ENCODE data around the gene GSTM5.

The GSTM5 gene

DNA sequence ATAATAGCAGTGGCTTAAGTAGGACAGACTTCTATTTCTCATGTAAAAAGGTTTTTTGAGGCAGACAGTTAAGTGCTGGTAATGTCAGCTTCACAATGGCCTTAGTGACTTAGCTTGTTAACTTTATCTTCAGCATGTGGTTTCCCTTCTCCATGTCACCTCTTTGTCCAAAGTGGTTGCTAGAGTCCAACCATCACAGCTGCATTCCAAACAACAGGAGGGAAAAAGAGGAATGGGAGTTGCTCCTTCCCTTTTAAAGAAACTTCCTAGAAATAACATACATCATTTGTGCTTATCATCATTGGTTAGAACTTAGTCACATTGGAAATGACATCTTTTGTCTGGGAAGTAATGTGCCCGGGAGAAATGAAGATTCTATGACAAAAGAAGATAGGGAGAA lies 9.9 kb downstream of the GSTM5 start:
- no peak for DNase-seq (ENCODE audit: low read depth)
- H3K4me3 ChIP-seq (ENCODE audit: low read depth, low read length) = no peak overlapping the region
- TF ChIP-seq, protein P1, sequence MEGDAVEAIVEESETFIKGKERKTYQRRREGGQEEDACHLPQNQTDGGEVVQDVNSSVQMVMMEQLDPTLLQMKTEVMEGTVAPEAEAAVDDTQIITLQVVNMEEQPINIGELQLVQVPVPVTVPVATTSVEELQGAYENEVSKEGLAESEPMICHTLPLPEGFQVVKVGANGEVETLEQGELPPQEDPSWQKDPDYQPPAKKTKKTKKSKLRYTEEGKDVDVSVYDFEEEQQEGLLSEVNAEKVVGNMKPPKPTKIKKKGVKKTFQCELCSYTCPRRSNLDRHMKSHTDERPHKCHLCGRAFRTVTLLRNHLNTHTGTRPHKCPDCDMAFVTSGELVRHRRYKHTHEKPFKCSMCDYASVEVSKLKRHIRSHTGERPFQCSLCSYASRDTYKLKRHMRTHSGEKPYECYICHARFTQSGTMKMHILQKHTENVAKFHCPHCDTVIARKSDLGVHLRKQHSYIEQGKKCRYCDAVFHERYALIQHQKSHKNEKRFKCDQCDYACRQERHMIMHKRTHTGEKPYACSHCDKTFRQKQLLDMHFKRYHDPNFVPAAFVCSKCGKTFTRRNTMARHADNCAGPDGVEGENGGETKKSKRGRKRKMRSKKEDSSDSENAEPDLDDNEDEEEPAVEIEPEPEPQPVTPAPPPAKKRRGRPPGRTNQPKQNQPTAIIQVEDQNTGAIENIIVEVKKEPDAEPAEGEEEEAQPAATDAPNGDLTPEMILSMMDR (IDR thresholded peaks at IDR 0.05; ENCODE audit: low read depth, low read length, missing control alignments) = no peak

DNA sequence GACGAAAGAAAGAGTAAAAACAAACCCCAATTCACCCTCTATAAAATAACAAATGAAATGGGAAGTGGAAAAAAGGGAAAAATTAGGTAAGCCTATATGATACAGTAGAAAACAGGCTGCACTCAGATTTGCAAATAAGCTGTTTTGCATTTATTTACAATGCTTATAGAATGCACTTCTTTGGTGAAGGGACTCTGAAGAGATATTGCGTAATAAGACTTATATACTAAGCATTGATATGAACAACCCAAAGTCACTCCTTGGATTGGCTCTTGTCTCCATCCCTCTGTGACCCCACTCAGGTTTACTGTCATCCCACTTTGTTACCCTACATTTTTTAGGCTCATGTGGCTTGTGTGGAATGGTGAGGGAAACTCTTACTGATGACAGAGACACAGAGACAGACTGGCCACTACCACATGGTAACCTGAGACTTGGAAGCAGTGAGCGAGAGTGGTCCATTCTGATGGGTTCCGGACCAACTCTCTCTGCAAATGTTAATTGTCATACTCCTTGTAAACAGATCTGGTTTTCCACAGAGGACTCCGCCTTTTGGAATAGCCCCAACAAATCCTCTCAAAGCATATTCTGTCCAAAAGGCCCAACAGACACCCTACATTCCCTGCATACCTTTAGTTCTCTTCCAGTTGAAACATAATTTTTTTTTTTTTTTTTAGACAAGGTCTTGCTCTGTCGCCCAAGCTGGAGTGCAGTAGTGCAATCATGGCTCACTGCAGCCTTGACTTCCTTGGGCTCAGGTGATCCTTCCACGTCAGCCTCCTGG lies 11.0 kb downstream of the GSTM5 start:
- H3K4me3 ChIP-seq (ENCODE audit: low read depth, low read length) = no peak overlapping the region
- TF ChIP-seq, protein P1 (IDR thresholded peaks at IDR 0.05; ENCODE audit: low read depth, low read length, missing control alignments) = no peak
- DNase-seq (ENCODE audit: low read depth) = no peak

DNA sequence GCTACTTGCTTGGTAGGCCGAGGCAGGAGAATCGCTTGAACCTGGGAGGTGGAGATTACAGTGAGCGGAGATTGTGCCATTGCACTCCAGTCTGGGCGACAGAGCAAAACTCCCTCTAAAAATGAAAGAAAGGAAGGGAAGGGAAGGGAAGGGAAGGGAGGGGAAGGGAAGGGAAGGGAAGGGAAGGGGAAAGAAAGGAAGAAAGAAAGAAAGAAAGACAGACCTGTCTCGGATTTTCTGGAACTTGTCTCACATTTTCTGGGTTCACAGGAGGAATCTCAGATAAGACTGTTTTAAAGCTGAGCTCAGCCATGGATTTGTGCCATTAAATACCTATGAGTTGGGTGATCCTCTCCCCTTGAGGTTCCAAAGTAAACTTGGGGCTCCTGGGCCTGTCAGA lies 12.9 kb downstream of the GSTM5 start:
- TF ChIP-seq, protein P1 (IDR thresholded peaks at IDR 0.05; ENCODE audit: low read depth, low read length, missing control alignments) = no peak
- H3K4me3 ChIP-seq (ENCODE audit: low read depth, low read length) = no peak overlapping the region
- DNase-seq (ENCODE audit: low read depth) = no peak

DNA sequence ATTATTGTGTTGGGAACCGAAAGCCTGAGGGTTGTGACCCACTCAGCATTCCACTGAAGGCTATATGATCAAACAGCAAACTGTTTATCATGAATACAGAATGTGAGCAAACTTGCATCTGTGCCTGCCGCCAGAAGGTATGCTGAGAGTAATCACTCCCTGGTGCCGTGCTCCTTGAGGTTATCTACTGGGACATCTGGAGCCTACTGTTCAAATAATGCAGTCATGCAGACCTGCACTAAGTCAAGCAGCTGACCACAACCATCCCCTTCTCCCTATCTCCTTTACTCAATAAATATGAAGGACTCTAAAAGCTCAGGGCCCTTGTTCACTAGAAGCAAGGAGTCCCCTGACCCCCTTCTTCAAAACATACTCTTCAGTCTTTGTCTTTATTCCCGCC lies 13.5 kb downstream of the GSTM5 start:
- no peak overlapping the region for H3K4me3 ChIP-seq (ENCODE audit: low read depth, low read length)
- TF ChIP-seq, protein P1 (IDR thresholded peaks at IDR 0.05; ENCODE audit: low read depth, low read length, missing control alignments) = no peak
- no peak for DNase-seq (ENCODE audit: low read depth)

DNA sequence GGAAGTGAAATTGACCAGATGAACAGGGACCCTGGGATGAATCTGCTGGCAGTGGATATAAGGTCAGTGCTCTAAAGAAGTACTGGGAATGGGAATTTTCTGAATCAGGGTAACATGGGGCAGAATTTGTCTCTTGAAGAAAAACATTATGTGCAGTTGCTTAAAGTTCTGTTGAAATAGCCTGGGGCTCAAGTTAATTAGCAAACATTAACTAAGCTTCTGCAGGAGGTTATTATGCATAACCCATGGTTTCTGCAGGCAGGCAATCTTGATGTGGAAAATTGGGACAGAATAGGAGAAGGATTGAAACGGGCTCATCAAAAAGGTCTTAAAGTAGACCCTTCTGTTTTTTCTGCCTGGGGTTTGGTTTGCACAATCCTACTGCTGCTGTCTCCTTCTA lies 14.0 kb downstream of the GSTM5 start:
- H3K4me3 ChIP-seq (ENCODE audit: low read depth, low read length) = no peak overlapping the region
- DNase-seq (ENCODE audit: low read depth) = no peak
- TF ChIP-seq, protein P1 (IDR thresholded peaks at IDR 0.05; ENCODE audit: low read depth, low read length, missing control alignments) = no peak

DNA sequence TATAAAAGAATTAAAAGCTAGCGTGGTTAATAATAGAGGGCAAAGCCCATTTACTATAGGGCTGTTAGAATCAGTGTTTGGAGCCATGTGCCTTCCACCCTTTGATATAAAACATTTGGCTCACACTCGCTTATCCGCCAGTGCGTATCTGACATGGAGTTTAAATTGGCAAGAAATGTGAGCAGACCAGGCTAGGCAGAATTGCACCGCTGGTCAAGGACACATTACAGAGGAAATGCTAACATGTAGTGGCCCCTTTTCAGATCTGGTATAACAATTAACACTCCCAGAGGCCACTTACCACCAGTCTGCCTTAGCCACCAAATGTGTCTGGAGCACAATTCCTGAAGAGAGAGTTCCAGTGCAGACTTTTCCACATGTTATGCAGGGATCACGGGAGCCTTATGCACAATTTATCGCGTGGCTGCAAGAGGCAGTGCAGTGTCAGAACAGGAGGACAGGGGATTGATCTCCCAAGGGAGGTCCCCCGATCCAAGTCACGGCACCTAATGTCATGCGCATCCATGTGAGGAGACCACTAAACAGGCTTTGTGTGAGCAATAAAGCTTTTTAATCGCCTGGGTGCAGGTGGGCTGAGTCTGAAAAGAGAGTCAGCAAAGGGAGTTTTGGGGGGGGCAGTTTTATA lies 14.8 kb downstream of the GSTM5 start:
- H3K4me3 ChIP-seq (ENCODE audit: low read depth, low read length) = no peak overlapping the region
- TF ChIP-seq, protein P1 (IDR thresholded peaks at IDR 0.05; ENCODE audit: low read depth, low read length, missing control alignments) = no peak
- no peak for DNase-seq (ENCODE audit: low read depth)

Measured in GM12864 (cell line).